Measurements from ENCODE around the gene MORN1. TPM values are rescaled to one million over a fixed set of nuclear protein-coding genes. Genes with fewer than 3 reads are reported as not detected.

The MORN1 gene
- total RNA-seq, 1 experiment from 2014 or later: 5.6 TPM

DNA sequence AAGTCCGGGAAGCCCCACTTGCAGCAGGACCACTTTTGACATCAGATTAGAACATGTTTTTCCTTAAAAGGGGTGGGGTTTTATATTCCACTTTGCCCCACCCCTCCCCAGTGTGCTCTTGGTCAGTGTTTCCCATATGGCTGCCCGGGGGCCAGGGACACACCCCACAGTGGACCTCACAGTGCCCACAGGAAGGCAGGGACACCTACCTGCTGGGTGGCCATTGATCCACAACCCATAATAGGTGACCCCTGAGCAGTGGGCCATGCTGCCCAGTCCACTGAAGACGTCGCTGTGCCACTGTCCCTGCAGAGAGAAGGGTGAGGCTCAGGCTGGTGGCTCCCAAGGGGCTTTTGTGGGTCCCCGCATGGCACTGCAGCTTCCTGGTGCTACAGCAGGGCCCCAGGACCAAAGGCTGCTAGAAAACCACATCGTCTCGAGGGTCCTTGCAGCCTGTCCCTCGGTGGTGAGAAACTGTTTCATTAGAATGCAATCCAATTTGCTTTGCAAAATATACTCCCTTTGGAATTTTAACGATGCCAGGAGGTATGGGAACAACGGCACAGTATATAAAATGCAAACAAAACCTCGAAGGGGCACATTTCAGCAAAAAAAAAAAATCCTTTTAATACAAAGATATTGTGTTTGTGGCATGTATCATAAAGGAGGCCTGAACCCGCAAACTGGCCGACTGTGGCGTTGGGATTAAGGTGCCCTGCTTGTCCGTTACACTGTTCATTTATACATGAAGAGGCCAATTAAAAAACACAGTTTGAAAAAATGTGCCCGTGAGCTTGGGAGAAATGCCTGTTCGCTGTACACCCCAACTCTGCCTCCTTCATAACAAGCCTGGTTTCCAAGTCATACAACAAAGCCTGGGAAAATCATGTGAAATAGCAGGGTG, 16.9 kb downstream of the MORN1 start:
- no peak for DNase-seq (ENCODE audit: low read depth)

DNA sequence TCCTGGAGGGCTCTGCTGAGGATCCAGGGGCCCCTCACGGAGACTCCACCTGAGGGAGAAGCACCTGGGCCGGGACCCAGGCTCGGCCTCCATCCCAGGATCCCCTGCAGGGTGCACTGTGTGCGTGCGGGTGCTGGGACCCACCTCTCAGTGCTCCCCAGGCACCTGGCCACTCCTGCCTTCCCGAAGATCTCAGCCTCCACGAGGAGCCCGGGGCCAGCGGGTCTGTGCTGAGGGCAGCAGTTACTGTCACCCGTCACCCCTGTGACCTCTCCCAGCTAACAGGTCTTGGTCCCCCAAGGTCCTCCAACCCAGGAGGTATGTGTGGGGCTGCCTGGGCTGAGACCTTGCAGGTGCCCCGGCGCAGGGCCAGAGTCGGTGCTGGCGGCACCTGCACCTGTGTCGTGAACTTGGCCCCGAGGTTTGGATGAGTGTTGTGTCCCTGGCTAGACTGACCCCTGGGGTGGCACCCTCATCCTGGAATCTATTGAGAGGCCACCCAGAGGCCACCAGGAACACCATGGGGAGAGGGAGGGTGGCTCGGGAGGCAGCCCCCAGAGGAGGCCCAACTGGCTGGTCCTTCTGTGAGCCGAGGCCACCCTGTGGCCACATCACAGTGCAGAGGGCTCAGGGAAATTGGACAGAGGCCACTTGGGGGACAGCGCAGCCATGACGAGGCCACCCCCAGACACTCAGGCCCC, 17.7 kb downstream of the MORN1 start:
- DNase-seq (ENCODE audit: low read depth): no peak

DNA sequence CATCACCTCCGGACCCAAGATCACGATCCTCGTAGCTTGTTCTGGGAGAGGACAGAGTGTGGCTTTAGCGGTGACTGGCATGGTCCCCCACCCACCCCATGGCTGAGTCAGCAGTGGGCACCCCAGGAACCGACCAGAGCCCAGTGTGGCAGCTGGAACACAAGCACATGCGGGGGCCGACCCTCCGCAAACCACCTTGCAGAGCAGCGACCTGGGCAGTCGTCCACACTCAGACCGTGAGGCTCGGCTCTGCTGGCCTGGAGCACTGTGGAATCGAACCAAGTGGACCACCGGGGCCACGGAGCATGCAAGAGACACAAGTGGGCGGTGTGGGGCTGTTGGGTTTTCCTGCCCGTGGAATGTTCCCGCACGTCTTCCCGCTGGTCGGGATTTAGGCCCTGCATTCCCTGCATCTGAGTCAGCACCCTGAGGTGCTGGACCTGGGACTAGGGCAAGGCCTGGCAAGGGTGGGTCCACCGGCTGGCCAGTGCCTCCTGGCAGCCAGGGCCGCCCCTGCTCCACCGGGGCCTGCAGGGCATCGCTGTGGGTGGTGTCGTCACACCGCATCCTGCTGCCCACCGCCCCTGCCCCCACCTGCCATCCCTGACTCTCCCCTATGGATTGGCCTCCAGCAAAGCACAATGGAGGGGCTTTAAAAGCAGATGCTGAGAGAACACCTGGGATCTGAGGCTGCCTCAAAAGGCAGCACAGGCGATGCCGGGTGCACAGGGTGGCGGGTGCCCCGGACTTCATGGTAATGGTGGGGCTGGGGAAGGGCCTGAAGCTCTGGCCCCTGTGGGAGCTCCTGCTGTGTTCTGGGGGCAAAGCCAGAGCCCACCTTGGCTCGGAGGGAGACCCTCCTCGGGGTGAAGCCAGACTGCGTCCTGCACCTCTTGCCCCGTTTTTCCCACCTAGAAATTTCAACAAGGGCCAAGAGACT, 18.5 kb downstream of the MORN1 start:
- no peak for DNase-seq (ENCODE audit: low read depth)

DNA sequence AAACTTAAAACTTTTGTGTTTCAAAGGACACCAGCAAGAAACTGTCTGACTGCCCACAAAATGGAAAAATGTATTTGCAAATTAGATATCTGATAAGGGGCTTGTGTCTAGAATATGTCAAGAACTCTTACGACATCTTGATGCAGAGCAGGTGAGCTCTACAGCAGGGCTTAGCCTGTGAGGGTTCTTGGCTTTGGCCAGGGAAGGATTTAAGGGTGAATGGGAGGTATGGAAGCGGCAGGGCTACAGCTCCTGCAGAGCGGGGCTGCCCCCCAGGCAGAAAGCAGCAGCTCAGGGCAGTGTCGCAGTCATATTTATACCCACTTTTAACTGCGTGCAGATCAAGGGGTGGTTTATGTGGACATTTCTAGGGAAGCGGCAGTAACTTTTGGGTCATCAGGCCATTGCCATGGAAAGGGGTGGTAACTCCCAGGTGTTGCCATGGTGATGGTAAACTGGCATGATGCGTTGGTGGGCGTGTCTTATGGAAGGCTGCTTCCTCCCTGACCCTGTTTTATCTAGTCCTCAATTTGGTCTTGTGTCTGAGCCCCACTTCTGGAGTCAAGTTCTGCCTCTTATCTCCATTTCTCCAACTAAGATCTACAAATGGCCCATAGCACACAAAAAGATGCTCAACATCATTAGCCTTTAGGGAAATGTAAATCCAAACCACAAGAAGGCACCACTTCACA, 23.2 kb downstream of the MORN1 start:
- DNase-seq (ENCODE audit: low read depth): no peak

DNA sequence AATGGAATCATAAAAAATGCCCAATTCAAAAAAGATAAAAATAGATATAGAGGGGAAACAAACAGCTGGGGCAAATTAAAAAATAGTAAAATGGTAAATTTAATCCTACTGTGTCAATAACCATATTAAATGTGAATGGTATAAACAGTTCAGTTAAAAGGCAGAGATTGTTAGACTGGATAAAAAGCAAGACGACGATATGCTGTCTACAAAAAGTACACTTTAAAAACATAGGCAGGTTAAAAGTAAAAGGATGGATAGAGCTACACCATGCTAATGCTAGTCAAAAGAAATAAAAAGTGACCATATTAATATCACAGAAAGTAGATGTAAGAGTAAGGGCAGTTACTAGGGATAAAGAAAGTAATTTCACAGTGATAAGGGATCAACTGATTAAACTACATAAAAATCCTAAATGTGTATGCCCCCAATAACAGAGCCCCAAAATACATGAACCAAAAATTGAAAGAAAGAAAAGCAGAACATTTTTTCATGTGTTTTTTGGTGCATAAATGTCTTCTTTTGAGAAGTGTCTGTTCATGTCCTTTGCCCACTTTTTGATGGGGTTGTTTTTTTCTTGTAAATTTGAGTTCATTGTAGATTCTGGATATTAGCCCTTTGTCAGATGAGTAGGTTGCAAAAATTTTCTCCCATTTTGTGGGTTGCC, 27.4 kb downstream of the MORN1 start:
- no peak for DNase-seq (ENCODE audit: low read depth)

DNA sequence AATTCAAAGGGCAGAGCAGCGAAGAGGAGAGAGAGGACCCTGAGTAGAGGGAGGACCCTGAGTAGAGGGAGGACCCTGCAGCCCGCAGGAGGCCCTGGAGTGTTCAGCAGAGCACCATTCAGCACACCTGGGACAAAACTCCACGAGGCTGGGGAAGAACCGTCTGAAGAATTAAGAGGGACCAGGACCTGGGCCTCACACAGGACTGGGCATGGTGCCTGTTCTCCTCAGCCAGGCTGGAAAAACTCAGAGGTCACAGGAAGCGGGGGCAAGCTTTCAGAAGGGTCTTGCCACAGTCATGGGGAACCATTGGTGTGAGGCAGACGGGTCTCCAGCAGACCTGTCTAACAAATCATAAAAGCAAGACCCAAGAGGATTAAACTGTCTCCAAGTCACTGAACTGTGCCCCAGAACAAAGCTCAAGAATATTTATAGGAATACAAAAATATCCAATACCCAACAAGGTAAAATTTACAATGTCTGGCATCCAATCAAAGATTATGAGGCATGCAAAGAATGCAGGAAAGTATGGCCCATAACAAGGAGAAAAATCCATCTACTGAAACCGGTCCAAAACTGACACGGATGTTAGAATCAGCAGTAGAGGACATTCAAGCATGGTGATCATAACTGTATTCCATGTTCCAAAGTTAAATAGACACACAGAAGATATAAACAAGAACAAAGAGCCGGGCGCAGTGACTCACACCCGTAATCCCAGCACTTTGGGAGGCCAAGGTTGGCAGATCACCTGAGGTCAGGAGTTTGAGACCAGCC, 30.6 kb downstream of the MORN1 start:
- DNase-seq (ENCODE audit: low read depth): no peak

DNA sequence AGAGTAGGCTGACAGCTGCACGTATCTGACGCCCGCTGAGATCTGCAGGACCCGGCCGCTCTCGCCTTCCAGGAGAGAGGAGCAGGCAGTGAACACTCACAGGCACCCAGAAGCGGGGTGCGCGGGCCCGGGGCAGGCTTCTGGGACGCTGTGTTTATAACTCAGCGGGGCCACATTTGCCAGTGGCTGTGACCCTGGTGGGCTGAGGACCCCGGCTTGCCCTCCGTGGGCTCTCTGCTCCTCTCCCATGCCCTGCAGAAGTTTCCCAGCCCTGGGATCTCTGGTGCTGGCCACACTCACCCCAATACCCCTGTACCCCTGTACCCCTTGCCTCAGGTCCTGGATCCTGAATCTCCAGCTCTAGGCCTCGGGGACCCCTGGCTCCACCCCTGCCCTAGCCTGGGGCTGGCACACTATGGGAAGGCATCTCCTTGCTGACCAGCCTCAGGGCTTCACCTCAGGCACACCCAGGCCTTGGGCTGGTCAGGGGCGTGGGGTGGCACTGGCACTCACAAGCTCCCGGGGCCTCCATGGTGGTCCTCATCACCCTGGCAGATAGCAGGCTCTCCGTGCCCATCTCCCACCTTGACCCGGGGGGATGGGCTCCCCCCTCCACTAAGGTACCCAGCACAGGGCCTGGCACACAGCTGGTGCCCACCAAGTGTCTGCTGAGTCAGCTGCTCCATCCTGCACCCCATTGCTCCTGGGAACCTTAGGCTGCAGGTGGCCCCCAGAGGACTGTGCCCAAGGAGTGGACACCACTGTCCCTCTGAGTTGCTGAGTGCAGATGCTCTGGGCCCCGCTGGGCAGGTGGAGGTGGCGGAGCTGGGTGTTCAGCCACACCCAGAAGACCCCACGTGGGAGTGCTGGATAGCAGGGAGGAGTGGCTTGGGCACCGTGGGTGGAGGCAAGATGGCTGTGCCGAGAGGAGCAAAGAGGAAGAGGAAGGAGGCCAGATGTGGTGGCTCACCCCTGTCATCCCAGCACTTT, 32.4 kb downstream of the MORN1 start:
- DNase-seq (ENCODE audit: low read depth): no peak

DNA sequence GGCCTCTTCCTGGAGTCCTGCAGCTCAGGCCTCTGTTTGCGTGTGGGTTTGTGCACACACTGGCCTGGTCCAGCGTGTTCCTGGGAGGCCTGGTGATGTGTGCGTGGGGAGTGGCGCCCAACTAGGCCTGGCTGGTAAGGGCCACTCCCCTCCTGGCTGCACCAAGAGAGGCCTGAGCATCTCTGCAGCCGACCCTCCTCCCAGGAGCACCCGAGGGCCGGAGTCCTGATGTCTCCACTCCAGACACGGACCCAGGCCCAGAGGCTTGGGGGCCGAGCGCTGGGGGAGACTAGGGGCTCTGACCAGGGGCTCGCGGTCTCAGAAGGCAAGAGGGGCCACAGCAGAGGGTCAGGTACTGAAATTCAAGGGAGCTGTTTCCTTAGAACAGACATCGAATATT, 33.3 kb downstream of the MORN1 start:
- no peak for DNase-seq (ENCODE audit: low read depth)

DNA sequence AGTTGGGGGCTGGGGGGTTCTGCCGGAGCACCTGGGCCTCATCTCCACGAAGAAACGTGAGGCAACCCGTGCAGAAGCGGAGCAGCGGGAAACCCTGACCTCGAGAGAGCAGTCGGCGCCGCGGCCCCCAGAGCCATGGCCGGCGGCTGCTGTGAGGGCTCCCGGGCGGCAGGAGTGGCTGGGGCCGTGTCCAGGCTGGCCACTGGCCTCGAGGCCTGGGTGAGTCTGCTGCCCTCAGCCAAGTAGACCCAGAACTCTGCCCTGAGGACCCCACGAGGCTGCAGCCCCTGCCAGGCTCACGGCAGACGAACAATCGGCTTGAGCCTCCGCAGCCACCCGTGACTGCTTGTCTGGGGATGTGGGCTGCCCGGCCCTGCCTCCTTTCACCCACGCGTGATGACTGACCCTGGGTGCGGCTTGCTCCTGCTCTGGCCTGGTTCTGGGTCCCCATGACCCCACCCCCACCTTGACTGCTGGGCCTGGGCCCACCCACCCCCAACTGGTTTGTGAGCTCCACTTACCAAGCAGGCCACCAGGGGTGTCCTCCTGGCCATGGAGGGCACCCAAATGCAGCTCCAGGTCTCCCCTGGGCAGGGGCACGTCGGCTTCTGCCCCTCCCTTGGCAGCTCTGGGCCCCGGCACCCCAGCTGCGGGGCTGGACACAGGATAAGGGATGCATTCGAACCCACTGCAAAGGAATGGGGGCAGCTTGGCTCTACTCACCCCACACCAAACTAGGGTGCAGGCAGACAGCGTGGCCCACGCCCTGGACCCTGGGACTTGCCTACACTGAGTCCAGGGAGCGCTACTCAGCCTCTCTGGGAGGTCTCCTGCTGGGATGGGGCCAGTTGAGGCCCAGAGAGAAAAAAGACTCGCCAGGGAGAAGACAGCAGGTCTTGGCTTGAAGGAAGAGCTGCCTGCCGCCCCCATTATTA, 34.2 kb downstream of the MORN1 start:
- no peak for DNase-seq (ENCODE audit: low read depth)

DNA sequence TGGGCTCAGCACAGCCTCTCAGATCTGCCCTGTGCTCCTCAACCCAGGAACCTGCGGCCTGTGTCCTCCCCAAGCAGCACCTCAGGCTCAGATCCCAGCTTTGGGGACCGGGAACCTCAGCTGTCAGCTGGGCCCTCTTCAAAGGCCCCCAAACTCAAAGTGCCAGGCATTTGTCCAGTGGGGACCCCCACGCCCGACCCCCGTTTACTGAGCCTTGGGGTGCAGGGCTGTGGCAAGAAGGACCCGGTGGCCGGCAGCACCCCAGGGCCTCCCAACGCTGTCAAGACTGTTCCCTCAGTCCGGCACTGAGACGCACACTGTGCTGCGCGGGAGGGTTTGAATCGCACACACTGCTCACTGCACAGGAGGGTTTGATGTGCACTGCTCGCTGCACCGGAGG, 35.0 kb downstream of the MORN1 start:
- no peak for DNase-seq (ENCODE audit: low read depth)

DNA sequence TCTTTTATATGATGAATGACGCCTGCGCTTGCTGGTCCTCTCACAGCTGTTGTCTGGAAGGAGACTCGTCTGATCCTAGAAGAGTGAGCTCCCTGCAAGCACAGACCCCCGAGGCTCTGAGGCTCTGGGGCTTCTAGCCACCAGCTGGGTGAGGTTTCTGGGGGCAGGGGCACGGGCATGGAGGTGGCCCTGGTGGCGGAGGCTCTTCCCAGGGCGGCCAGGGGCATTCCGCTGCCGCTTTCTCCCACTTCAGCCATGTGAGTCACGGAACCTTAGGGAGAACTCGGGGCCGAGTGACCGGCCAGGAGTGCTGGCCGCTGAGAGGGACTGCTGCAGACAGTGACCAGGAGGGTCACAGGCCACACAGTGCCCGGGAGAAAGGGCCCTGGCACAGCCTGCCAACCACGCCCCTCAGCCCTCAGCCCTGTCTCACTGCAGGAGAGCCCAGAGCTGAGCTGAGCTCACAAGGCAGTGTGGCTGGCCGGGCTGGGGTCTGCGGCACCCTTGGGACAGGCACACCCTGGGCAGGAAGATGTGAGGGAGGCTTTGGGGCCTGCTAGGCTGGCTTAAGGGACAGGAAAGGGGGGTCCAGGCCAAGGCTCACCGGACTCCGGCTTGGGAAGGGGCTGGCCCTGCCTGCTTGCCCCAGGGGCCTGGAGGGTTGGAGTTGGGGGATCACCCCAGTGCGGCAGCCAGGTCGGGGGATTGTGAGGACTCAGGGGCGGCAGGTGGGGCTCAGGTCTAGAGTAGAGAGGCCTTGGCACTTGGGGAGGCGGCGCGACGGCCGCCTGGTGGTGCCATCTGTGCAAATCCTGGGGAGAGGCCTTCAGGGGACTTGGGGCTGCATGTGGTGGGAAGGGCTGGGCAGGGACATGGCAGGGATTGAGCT, 35.7 kb downstream of the MORN1 start:
- no peak for DNase-seq (ENCODE audit: low read depth)

DNA sequence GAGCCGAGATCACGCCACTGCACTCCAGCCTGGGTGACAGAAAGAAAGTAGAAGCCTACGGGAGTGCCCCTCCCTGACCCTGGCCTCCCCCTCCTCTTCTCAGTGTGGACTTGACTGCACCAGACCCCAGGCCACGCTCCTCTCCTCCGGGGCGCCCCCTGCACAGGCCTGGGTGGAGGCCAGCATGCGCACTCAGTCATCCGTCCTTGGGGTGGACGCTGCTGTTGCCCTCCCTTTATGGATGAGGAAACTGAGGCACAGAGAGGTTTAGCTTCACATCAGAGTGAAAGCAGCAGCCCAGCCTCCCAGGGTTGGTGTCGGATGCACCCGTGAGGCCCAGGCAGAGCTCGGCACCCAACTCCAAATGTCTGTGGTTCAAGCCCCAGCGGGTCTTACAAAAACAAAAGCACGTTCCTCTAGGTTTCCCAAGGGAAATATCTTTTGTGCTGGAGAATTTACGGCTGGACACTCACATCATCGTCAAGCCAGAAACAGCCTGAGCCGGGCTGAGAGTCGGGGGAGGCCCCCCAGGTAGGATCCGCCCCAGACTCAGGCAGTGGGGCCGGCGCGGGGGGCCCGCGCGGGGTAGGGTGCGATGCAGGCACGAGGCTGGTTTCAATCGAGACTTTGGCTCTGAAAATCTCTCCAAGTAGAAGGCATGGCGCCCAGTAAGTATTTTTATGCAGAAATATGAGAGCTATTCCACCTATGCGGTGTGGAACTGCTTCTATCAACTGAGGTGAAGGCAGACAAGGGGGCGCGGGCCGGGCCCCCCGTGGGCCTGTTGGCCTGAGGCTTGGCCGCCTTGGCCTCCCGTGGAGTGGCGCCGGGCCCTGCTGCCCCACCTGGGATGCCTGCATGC, 36.6 kb downstream of the MORN1 start:
- DNase-seq (ENCODE audit: low read depth): no peak

DNA sequence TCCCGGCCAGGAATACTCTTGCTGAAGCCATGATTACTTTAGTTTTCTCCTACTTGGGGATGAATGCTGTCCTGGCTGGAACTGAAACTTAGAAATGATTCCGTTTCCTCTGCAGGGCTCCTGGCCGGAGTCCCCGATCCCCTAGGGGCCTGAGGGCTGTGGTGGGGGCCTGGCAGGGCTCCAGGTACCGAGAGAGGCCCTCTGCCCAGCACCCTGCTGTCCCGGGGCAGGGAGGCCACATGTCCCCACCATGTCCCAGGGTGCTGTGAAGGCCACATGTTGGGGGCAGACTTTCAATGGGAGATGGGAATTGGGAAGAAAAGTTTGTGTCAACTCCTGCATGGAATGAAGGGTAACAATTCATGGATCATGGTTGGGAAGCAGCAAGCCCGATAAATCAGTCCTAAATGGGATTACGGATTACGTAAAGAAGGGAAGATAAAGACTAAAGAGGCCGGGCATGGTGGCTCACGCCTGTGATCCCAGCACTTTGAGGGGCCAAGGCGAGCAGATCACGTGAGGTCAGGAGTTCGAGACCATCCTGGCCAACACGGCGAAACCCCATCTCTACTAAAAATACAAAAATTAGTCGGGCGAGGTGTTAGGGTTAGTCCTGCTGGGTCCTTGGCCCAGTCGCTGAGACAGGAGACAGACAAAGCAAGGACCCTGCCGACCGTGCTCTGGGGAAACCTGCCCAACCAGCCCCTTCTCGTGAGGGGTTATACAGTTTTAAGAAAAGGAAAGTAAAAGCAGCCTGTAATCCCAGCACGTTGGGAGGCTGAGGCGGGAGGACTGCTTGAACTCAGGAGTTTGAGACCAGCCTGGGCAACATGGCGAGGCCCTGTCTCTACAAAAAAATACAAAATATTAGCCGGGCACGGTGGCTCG, 37.6 kb downstream of the MORN1 start:
- DNase-seq (ENCODE audit: low read depth): no peak

DNA sequence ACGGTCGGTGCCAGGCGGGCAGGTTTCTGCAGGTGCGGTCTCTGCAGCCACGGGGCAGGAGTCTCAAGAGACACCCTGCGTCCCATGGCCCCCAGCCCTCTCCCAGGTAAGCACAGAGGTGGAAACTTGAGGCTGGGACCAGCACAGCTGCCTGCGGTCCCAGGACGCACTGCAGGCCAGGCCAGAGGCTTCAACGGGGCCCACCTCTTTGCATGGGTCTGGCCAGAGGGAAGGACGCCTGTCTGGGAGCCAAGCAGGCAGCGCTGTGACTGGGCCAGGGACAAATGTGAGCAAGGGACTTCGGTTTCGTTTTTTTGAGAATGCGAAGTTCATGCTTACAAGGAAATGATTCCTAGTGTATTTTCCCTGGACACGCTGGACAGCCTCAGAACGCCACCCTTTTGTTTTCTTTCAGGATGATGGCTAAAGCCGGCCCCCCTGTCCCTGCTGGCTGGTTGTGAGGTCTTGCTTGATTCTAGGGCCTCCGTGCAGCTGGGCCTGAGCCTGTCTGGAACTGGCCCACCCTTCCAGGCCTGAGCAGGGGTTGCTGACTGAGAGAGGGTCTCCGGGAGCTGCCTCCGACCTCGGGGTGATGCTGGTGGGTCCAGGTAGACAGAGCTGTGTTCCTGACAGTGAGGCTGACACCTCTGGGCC, 38.3 kb downstream of the MORN1 start:
- DNase-seq (ENCODE audit: low read depth): no peak
